ENCODE data around the gene HDHD2.
"Not testable (repeated sequence)": the region's sequence is repeated elsewhere in the genome, so short reads cannot be mapped to it uniquely, and the experiment has no call there.

HDHD2 gene

GRCh38 chr18:47150029-47150823, at the start of gene HDHD2:
TSS of gene HDHD2 (minus strand) at chr18:47150500. CDS start at chr18:47136439, 14,061 bp downstream.
- peak within 1 kb of the TSS; percentile 93 for H3K27ac Mint-ChIP-seq
- DNase-seq (ENCODE audit: low spot score), result peak; percentile 84
- H3K36me3 Mint-ChIP-seq (ENCODE audit: low read depth), result peaks cover 21% of the 10 kb centered on the region
- H3K9me3 Mint-ChIP-seq, result no peaks in the 10 kb centered on the region
- H3K4me3 Mint-ChIP-seq, result peak within 1 kb of the TSS; percentile 97
- peaks cover 25% of the 10 kb centered on the region for H3K4me1 Mint-ChIP-seq (ENCODE audit: low read depth)
- no peaks in the 10 kb centered on the region for H3K27me3 Mint-ChIP-seq (ENCODE audit: low read depth)

GRCh38 chr18:47195961-47196360, 45.7 kb upstream of the HDHD2 start:
- not testable (repeated sequence) for H3K9me3 Mint-ChIP-seq; DNase-seq (ENCODE audit: low spot score); H3K27ac Mint-ChIP-seq; H3K36me3 Mint-ChIP-seq (ENCODE audit: low read depth); H3K4me1 Mint-ChIP-seq (ENCODE audit: low read depth); H3K4me3 Mint-ChIP-seq
- H3K27me3 Mint-ChIP-seq (ENCODE audit: low read depth), result peaks cover 27% of the 10 kb centered on the region

- no peaks in the 10 kb centered on the region for H3K36me3 Mint-ChIP-seq (ENCODE audit: low read depth)
- no peak for DNase-seq (ENCODE audit: low spot score)
- no peaks in the 10 kb centered on the region for H3K9me3 Mint-ChIP-seq
- peaks cover 13% of the 10 kb centered on the region for H3K27me3 Mint-ChIP-seq (ENCODE audit: low read depth)
- no peak overlapping the region for H3K4me3 Mint-ChIP-seq
- H3K4me1 Mint-ChIP-seq (ENCODE audit: low read depth), result no peaks in the 10 kb centered on the region
- H3K27ac Mint-ChIP-seq, result no peak overlapping the region
Observed at GRCh38 chr18:47191961-47192360, 41.7 kb upstream of the HDHD2 start.

GRCh38 chr18:47187721-47188120, 37.4 kb upstream of the HDHD2 start:
- Mint-ChIP-seq H3K27ac (no peak overlapping the region), H3K9me3 (peaks cover 23% of the 10 kb centered on the region)

GRCh38 chr18:47184419-47185050, 34.2 kb upstream of the HDHD2 start:
- Mint-ChIP-seq H3K4me3 (no peak overlapping the region), H3K9me3 (peaks cover 23% of the 10 kb centered on the region), H3K36me3 (ENCODE audit: low read depth) (no peaks in the 10 kb centered on the region), H3K27ac (no peak overlapping the region), H3K4me1 (ENCODE audit: low read depth) (no peaks in the 10 kb centered on the region), H3K27me3 (ENCODE audit: low read depth) (peaks cover 4% of the 10 kb centered on the region)
- DNase-seq (ENCODE audit: low spot score), result no peak

More at GRCh38 chr18:47187721-47188120, 37.4 kb upstream of the HDHD2 start:
- no peaks in the 10 kb centered on the region for H3K4me1 Mint-ChIP-seq (ENCODE audit: low read depth)
- peaks cover 9% of the 10 kb centered on the region for H3K27me3 Mint-ChIP-seq (ENCODE audit: low read depth)
- DNase-seq (ENCODE audit: low spot score), result no peak
- H3K4me3 Mint-ChIP-seq, result no peak overlapping the region
- H3K36me3 Mint-ChIP-seq (ENCODE audit: low read depth), result no peaks in the 10 kb centered on the region

- not testable (repeated sequence) for DNase-seq (ENCODE audit: low spot score); H3K27me3 Mint-ChIP-seq (ENCODE audit: low read depth); H3K4me1 Mint-ChIP-seq (ENCODE audit: low read depth); H3K36me3 Mint-ChIP-seq (ENCODE audit: low read depth); H3K27ac Mint-ChIP-seq; H3K4me3 Mint-ChIP-seq
- H3K9me3 Mint-ChIP-seq, result peaks cover 23% of the 10 kb centered on the region
Observed at GRCh38 chr18:47182156-47182555, 31.9 kb upstream of the HDHD2 start.

GRCh38 chr18:47180765-47181164, 30.5 kb upstream of the HDHD2 start:
- H3K27me3 Mint-ChIP-seq (ENCODE audit: low read depth), result no peaks in the 10 kb centered on the region

GRCh38 chr18:47179520-47179919, 29.2 kb upstream of the HDHD2 start:
- Mint-ChIP-seq H3K36me3 (ENCODE audit: low read depth) (peaks cover 1% of the 10 kb centered on the region), H3K27ac (no peak overlapping the region), H3K27me3 (ENCODE audit: low read depth) (no peaks in the 10 kb centered on the region), H3K4me1 (ENCODE audit: low read depth) (no peaks in the 10 kb centered on the region), H3K9me3 (peaks cover 7% of the 10 kb centered on the region), H3K4me3 (no peak overlapping the region)
- no peak for DNase-seq (ENCODE audit: low spot score)

More at GRCh38 chr18:47180765-47181164, 30.5 kb upstream of the HDHD2 start:
- H3K27ac Mint-ChIP-seq, result no peak overlapping the region
- no peaks in the 10 kb centered on the region for H3K36me3 Mint-ChIP-seq (ENCODE audit: low read depth)
- no peak for DNase-seq (ENCODE audit: low spot score)
- no peaks in the 10 kb centered on the region for H3K4me1 Mint-ChIP-seq (ENCODE audit: low read depth)
- peaks cover 19% of the 10 kb centered on the region for H3K9me3 Mint-ChIP-seq
- H3K4me3 Mint-ChIP-seq, result no peak overlapping the region

- no peaks in the 10 kb centered on the region for H3K27me3 Mint-ChIP-seq (ENCODE audit: low read depth)
- H3K4me1 Mint-ChIP-seq (ENCODE audit: low read depth), result peaks cover 2% of the 10 kb centered on the region
- peak within 1 kb of the TSS; percentile 39 for H3K27ac Mint-ChIP-seq
- H3K9me3 Mint-ChIP-seq, result no peaks in the 10 kb centered on the region
- DNase-seq (ENCODE audit: low spot score), result peak; percentile 85
- H3K36me3 Mint-ChIP-seq (ENCODE audit: low read depth), result peaks cover 1% of the 10 kb centered on the region
- peak within 1 kb of the TSS; percentile 7 for H3K4me3 Mint-ChIP-seq
Observed at GRCh38 chr18:47175898-47176575, 25.7 kb upstream of the HDHD2 start, which contains the start of gene IER3IP1. TSS of gene IER3IP1 (minus strand) at chr18:47176364. CDS start at chr18:47176277, 87 bp downstream.

GRCh38 chr18:47175283-47175897, 25.1 kb upstream of the HDHD2 start:
- no peak for DNase-seq (ENCODE audit: low spot score)
- H3K27ac Mint-ChIP-seq, result no peak overlapping the region
- H3K4me1 Mint-ChIP-seq (ENCODE audit: low read depth), result peaks cover 2% of the 10 kb centered on the region
- H3K27me3 Mint-ChIP-seq (ENCODE audit: low read depth), result no peaks in the 10 kb centered on the region
- no peaks in the 10 kb centered on the region for H3K9me3 Mint-ChIP-seq
- no peak overlapping the region for H3K4me3 Mint-ChIP-seq
- H3K36me3 Mint-ChIP-seq (ENCODE audit: low read depth), result peaks cover 1% of the 10 kb centered on the region

GRCh38 chr18:47174545-47175116, 24.3 kb upstream of the HDHD2 start:
- H3K9me3 Mint-ChIP-seq, result no peaks in the 10 kb centered on the region
- peaks cover 3% of the 10 kb centered on the region for H3K4me1 Mint-ChIP-seq (ENCODE audit: low read depth)
- no peak overlapping the region for H3K27ac Mint-ChIP-seq
- no peaks in the 10 kb centered on the region for H3K27me3 Mint-ChIP-seq (ENCODE audit: low read depth)
- H3K4me3 Mint-ChIP-seq, result no peak overlapping the region
- DNase-seq (ENCODE audit: low spot score), result no peak
- H3K36me3 Mint-ChIP-seq (ENCODE audit: low read depth), result peaks cover 1% of the 10 kb centered on the region

- H3K9me3 Mint-ChIP-seq, result no peaks in the 10 kb centered on the region
- DNase-seq (ENCODE audit: low spot score), result no peak
- H3K27ac Mint-ChIP-seq, result no peak overlapping the region
- H3K36me3 Mint-ChIP-seq (ENCODE audit: low read depth), result peaks cover 1% of the 10 kb centered on the region
- H3K4me3 Mint-ChIP-seq, result no peak overlapping the region
- H3K27me3 Mint-ChIP-seq (ENCODE audit: low read depth), result no peaks in the 10 kb centered on the region
- peaks cover 9% of the 10 kb centered on the region for H3K4me1 Mint-ChIP-seq (ENCODE audit: low read depth)
Observed at GRCh38 chr18:47172476-47172875, 22.2 kb upstream of the HDHD2 start.

GRCh38 chr18:47168913-47169312, 18.6 kb upstream of the HDHD2 start:
- Mint-ChIP-seq H3K9me3 (no peaks in the 10 kb centered on the region), H3K4me1 (ENCODE audit: low read depth) (peaks cover 14% of the 10 kb centered on the region), H3K27ac (no peak overlapping the region), H3K36me3 (ENCODE audit: low read depth) (peaks cover 9% of the 10 kb centered on the region), H3K27me3 (ENCODE audit: low read depth) (no peaks in the 10 kb centered on the region), H3K4me3 (no peak overlapping the region)
- no peak for DNase-seq (ENCODE audit: low spot score)
